Panc1 (cell line): ENCODE data around the gene TMED4. TPM values are rescaled to one million over a fixed set of nuclear protein-coding genes. Genes with fewer than 3 reads are reported as not detected.
A peak's percentile ranks its signal among the peaks of the same experiment; 100 is the strongest.

Source experiments
- ATAC-seq: fragments of 200-7000 bp; cut with Tn5 transposase; 2 replicates; pipeline ENCODE4 v1.9.1; 2020; ENCODE audit warnings: mild to moderate bottlenecking, moderate library complexity
- BruUV-seq: library from RNA; stranded (reverse); fragments of 400-500 nt; replicated peaks from 2 replicates; lab custom pipeline; 2021; lab: Mats Ljungman, UMichigan
- CTCF ChIA-PET: fragments of 300-600 bp; sonication (Branson Sonifier 250); formaldehyde crosslinking; loops from one replicate; lab custom pipeline; 2022; ENCODE audit warnings: antibody characterized with exemption; lab: Charles Lee
- POLR2A ChIA-PET: fragments of 300-600 bp; sonication (Branson Sonifier 250); formaldehyde crosslinking; loops from one replicate; lab custom pipeline; 2022; ENCODE audit warnings: antibody characterized with exemption; lab: Charles Lee
- DNase-seq: peaks from one replicate; pipeline ENCODE4 v3.0.0-alpha.2; 2010; ENCODE audit warnings: low read depth, low spot score
- H3K27ac ChIP-seq: 2 replicates; pipeline ENCODE4 v1.5.1; 2011; ENCODE audit warnings: mild to moderate bottlenecking, low read length, inconsistent platforms
- H3K27me3 ChIP-seq: fragments of 200-500 bp; sonication (Bioruptor generic); 2 replicates; pipeline ENCODE4 v1.6.0; 2014; ENCODE audit warnings: low read length, inconsistent platforms; ENCODE audit not compliant: control insufficient read depth, insufficient read depth
- H3K36me3 ChIP-seq: fragments of 200-500 bp; sonication (Bioruptor generic); 2 replicates; pipeline ENCODE4 v1.5.1; 2014; ENCODE audit warnings: inconsistent platforms, mild to moderate bottlenecking, low read length, moderate library complexity; ENCODE audit not compliant: control insufficient read depth, insufficient read depth
- H3K4me1 ChIP-seq: 2 replicates; pipeline ENCODE4 v1.5.1; 2011; ENCODE audit warnings: inconsistent platforms, mild to moderate bottlenecking, low read length, moderate library complexity; ENCODE audit not compliant: control insufficient read depth, insufficient read depth
- H3K4me3 ChIP-seq, 2 experiments: 2 replicates each; pipeline ENCODE4 v1.5.1; 2011 to 2012; ENCODE audit warnings: low read depth in 2 of 2, low read length in 2 of 2, mild to moderate bottlenecking in 2 of 2, inconsistent platforms in 1 of 2, moderate library complexity in 1 of 2
- H3K9me3 ChIP-seq: fragments of 200-500 bp; sonication (Bioruptor generic); 2 replicates; pipeline ENCODE4 v1.5.1; 2014; ENCODE audit warnings: low read depth, mild to moderate bottlenecking, inconsistent platforms, low read length, moderate library complexity; ENCODE audit not compliant: control insufficient read depth, insufficient read depth
- POLR2AphosphoS5 ChIP-seq: IDR thresholded peaks from 2 replicates; pipeline ENCODE4 v1.6.1; 2012; ENCODE audit warnings: mild to moderate bottlenecking, low read depth, low read length, moderate library complexity
- REST ChIP-seq, 2 experiments: IDR thresholded peaks; 2 replicates each; pipeline ENCODE4 v1.6.1; 2011 to 2012; ENCODE audit warnings: low read depth in 2 of 2, control low read depth in 1 of 2, low read length in 1 of 2, mild to moderate bottlenecking in 1 of 2, moderate library complexity in 1 of 2; ENCODE audit not compliant: insufficient read depth in 1 of 2
- SIN3A ChIP-seq: IDR thresholded peaks from 2 replicates; pipeline ENCODE4 v1.6.1; 2012; ENCODE audit warnings: low read depth, mild to moderate bottlenecking, low read length, moderate library complexity, borderline replicate concordance; ENCODE audit not compliant: insufficient read depth
- TCF7L2 ChIP-seq: IDR thresholded peaks from 2 replicates; pipeline ENCODE4 v1.6.1; 2011; ENCODE audit warnings: mild to moderate bottlenecking, low read depth, low read length, inconsistent platforms
- in situ Hi-C: cut with HindIII; loops from 2 replicates; pipeline ENCODE4 v1.10.0; 2016; ENCODE audit warnings: low sequenced_read_pairs, low pct_unique_long_range_greater_than_20kb
- intact Hi-C: fragments of 100-400 bp; cut with micrococcal nuclease; formaldehyde crosslinking; loops from one replicate; pipeline ENCODE4 v1.10.0; 2022; ENCODE audit not compliant: unreplicated experiment
- total RNA-seq: library from RNA; stranded (reverse); gene quantifications from one replicate; pipeline ENCODE4 v1.2.1, GENCODE V29; 2021; ENCODE audit not compliant: unreplicated experiment
- TF ChIP-seq, protein P1 (sequence below): fragments of 450-650 bp; IDR thresholded peaks from 2 replicates; pipeline ENCODE4 v1.5.1; 2017; ENCODE audit warnings: mild to moderate bottlenecking

Gene TMED4
- total RNA-seq, 1 experiment from 2014 or later: 123 TPM

DNA sequence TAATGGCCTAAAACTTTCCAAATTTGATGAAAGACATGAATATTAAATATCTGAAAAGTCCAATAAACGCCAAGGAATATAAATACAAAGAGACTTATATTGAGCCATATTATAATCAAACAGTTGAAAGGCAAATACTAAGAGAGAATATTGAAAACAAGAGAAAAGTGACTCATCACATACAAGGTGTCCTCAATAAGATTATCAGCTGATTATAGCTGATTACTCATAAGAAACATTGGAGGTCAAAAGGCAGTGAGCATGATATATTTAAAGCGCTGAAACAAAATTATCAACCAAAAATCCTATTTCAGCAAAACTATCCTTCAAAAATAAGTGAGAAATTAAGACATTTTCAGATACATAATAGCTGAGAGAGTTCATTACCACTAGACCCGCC is 33.1 kb downstream of the TMED4 start:
- Histone ChIP-seq H3K36me3 (no peaks in the 10 kb centered on the region), H3K27me3 (peaks cover 11% of the 10 kb centered on the region; the same call in 1 of the 2 replicates), H3K9me3 (no peaks in the 10 kb centered on the region), H3K27ac (no peak overlapping the region), H3K4me3 (no peak overlapping the region), H3K4me1 (no peaks in the 10 kb centered on the region)
- BruUV-seq: no TSS peak
- ChIA-PET POLR2A (no interaction called here), CTCF (no interaction called here)
- DNase-seq (no peak), ATAC-seq (no peak)
- intact Hi-C loops (no loop called here), in situ Hi-C loops (no loop called here)
- TF ChIP-seq POLR2AphosphoS5: no peak
- TF ChIP-seq TCF7L2: no peak

DNA sequence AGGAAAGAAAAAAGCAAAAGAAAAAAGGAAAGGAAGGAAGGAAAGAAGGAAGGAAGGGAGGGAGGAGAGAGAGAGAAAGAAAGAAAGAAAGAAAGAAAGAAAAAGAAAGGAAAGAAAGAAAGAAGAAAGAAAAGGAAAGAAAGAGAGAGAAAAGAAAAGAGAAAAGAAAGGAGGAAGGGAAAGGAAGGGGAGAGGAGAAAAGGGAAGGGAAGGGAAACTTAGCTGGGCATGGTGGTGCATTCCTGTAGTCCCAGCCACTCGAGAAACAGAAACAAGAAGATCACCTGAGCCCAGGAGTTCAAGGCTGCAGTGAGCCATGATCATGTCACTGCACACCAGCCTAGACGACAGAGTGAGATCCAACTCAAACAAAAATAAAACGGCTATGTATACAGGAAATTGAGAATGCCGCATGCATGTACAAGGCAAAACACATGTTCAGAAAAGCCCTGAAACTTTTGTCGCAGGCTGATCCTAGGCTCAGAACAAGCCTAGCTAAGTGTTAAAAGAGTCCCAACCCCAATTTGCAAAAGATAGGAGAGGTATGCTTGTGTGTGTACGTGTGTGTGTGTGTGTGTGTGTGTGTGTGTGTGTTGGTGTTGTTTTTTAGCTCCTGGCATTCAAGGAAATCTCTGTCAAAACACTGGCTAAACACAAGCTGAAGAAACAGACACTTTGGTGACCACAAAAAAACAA is 34.3 kb downstream of the TMED4 start:
- no peak for DNase-seq
- ChIA-PET CTCF (interaction anchor here (0.7 kb wide), 1 partner anchor 298 kb away, joined by 3 read pairs; no protein-coding TSS in a partner anchor), POLR2A (interaction anchor here (0.6 kb wide), 1 partner anchor 154 kb away, joined by 3 read pairs; no protein-coding TSS in a partner anchor)
- 0 out of 2 replicates have a peak, but pooled peaks have one; percentile 49 for ATAC-seq
- intact Hi-C loops: no loop called here
- Histone ChIP-seq H3K4me3 (no peak overlapping the region), H3K36me3 (no peaks in the 10 kb centered on the region), H3K27ac (no peak overlapping the region), H3K9me3 (no peaks in the 10 kb centered on the region), H3K27me3 (peaks cover 11% of the 10 kb centered on the region; the same call in 1 of the 2 replicates), H3K4me1 (no peaks in the 10 kb centered on the region)
- TF ChIP-seq, protein P1, sequence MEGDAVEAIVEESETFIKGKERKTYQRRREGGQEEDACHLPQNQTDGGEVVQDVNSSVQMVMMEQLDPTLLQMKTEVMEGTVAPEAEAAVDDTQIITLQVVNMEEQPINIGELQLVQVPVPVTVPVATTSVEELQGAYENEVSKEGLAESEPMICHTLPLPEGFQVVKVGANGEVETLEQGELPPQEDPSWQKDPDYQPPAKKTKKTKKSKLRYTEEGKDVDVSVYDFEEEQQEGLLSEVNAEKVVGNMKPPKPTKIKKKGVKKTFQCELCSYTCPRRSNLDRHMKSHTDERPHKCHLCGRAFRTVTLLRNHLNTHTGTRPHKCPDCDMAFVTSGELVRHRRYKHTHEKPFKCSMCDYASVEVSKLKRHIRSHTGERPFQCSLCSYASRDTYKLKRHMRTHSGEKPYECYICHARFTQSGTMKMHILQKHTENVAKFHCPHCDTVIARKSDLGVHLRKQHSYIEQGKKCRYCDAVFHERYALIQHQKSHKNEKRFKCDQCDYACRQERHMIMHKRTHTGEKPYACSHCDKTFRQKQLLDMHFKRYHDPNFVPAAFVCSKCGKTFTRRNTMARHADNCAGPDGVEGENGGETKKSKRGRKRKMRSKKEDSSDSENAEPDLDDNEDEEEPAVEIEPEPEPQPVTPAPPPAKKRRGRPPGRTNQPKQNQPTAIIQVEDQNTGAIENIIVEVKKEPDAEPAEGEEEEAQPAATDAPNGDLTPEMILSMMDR: no peak
- TF ChIP-seq REST (IDR thresholded peaks at IDR 0.05; ENCODE audit: insufficient read depth in 1 of 2, low read depth in 2 of 2, low read length in 1 of 2): no peak
- no peak for TF ChIP-seq TCF7L2
- no peak for TF ChIP-seq POLR2AphosphoS5
- TF ChIP-seq SIN3A: no peak
- BruUV-seq: no TSS peak
- in situ Hi-C loops: no loop called here
